Kasumi-1 (cell line): ENCODE results near the gene EFHD1.
"Not testable (repeated sequence)": the region's sequence is repeated elsewhere in the genome, so short reads cannot be mapped to it uniquely, and the experiment has no call there.

Experiments
- DNase-seq, 2 experiments: peaks; one replicate each; lab custom pipeline; 2025; lab: John Stamatoyannopoulos, UW

EFHD1 gene

GRCh38 chr2:232693344-232693743, 59.9 kb downstream of the EFHD1 start:
- DNase-seq, result no peak

DNA sequence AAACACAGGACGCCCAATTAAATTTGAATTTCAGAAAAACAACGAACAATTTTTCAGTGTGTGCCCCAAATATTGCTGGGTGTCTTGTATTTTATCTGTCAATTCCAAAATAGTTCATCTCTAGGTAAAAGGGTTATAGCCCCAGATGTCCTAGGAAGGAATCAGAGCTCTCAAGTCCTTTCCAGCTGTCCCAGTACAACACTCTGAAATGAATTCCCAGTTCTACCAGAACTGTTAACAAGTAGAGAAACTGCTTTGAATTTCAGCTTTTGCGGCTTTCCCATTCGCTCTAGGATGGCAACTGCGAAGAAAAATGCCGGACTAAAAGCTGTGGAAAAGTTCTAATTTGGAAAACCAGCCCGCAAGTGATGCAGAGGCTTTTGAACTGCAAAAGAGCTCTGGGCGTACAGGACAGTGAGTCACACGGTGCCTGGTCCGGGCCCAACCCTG, 63.2 kb downstream of the EFHD1 start:
- no peak for DNase-seq

DNA sequence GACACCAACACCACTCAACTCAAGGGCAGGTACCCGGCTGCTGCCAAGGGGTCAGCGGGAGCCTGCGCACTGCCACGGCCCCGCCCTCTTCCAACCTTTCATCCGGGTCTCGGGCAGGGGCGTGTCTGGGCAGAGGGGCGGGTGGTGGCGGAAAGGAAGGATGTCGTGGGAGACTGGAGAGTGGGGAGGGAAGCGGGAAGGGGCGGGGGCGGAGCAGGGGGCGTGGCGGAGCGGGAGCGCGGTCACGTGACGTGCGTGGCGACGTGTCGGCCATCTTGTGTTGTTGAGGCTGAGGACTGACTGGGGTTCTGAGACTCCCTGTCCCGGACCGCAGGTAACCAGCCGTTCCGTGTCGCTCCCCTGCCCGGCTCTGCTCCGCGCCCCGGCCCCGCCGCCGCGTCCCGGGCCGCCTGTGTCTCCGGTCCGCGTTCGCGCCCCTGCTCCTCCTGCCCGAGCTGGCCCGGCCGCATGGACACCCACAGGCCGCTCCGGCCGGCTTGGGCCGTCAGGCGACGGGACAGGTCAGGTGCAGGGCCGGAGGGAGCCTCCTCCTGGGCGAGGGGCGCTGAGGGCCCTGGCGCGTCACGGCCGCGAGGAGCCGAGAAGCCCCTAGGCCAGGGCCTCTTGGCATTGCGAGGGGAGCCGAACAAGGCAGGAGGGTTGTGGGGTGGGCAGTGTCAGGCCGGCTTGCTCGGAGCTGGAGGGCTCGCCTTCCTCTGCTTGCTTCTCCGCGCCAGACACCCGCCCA, 63.8 kb downstream of the EFHD1 start, which contains the start of gene GIGYF2:
Gene GIGYF2 (plus strand): TSS at position 273 of the 748 bp plus-strand sequence. CDS start 37,867 bp downstream, outside the sequence.
- DNase-seq, result peak; percentile 78 to 85

DNA sequence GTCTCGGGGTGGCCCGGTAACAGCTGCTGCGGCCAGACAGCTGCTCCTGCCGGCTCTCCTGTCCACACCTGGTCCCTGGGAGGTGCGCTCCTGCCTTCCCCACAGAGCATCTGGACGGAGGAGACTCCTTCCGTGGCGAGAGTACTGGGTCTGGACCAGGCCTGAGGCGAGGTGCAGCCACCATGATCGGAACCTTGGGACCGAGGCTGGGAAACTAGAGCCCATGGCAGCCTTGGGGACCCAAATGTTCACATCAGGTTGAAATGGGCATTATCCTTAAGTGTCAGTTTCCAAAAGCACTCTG, 64.4 kb downstream of the EFHD1 start:
- no peak for DNase-seq

DNA sequence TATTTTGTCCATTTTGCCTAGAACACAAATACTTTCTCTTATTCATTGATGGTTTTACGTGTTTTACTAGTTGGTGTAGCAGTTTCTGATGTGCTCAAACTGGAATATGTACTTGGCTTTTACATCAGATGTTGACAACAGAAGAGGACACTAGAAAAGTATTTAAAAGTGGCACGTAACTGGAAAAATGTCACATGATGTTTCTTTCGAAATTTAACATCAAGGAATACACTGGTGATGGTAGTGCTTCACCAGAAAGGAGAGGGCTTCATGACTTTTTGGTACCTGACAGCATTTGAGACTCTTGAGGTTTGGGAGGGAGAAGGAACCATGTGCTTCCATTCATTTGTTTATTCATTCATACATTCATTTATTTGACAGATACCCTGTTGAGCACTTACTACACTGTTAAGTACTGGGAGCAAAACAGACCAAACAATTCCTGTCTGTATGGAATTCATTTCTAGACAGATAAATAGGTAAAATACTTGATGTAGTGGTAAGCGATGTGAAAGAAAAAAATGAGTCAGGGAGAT, 65.2 kb downstream of the EFHD1 start:
- no peak for DNase-seq

GRCh38 chr2:232699110-232699509, 65.7 kb downstream of the EFHD1 start:
- no peak for DNase-seq

- no peak for DNase-seq
Observed at GRCh38 chr2:232700154-232700553, 66.8 kb downstream of the EFHD1 start.

GRCh38 chr2:232707076-232707475, 73.7 kb downstream of the EFHD1 start:
- DNase-seq, result no peak

DNA sequence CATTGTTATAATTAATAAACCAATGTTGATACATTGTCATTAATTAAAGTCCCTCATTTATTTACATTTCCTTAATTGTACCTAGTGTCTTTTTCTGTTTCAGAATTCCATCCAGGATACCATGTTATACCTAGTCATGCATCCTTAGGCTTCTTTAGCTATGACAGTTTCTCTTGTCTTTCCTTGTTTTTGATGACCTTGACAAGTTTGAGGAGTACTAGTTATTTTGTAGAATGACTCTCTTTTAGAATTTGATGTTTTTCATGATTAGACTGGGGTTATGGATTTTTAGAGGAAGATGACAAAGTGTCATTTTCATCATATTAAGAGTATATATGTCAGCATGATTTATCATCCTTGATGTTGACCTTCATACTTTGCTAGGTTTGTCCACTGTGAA, 80.1 kb downstream of the EFHD1 start:
- DNase-seq, result no peak

- DNase-seq, result no peak
Observed at GRCh38 chr2:232714969-232715368, 81.6 kb downstream of the EFHD1 start.

DNA sequence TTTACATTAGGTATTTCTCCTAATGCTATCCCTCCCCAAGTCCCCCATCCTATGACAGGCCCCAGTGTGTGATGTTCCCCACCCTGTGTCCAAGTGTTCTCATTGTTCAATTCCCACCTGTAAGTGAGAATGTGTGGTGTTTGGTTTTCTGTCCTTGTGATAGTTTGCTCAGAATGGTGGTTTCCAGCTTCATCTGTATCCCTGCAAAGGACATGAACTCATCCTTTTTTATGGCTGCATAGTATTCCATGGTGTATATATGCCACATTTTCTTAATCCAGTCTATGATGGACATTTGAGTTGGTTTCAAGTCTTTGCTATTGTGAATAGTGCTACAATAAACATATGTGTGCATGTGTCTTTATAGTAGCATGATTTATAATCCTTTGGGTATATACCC, 86.7 kb downstream of the EFHD1 start:
- not testable (repeated sequence) for DNase-seq

DNA sequence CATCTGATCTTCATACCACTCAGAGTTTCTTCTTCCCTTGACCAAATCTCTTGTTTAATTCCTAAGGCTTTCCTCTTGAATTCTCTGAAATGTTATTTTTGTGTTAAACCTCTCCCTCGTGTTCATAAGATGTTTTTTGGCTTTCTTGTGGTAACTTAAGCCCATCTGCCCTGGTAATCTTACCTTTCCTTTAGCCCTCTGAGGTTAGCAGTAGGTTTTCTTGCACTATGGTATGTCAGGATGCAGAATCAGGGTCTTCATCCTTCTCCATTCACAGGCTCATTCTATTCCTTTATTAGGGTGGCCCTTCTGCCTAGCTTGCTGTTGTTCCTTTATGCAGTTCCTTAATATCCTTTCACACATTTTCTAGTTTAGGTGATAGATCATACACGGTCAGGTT, 87.9 kb downstream of the EFHD1 start:
- no peak for DNase-seq

GRCh38 chr2:232721882-232722281, 88.5 kb downstream of the EFHD1 start:
- DNase-seq, result peak; percentile 1 to 15

DNA sequence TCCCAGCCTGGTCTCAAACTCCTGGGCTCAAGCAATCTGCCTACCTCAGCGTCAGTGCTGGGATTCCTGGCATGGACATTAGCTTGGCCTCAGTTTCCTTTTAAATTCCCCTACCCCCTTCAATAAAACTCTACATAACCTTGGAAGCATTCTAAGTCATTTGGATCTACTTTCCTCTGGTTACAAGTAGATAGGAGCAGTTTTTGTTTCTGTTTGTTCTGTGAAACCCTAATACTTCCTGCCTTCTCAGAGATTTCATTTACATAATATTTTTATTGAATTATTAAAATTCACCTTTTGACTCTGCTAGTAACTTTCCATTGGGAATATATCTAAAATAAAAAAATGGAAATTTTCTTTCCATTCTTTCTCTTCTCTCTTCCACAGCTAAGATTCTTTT, 89.6 kb downstream of the EFHD1 start:
- no peak for DNase-seq

GRCh38 chr2:232728785-232729184, 95.4 kb downstream of the EFHD1 start:
- DNase-seq, result no peak

DNA sequence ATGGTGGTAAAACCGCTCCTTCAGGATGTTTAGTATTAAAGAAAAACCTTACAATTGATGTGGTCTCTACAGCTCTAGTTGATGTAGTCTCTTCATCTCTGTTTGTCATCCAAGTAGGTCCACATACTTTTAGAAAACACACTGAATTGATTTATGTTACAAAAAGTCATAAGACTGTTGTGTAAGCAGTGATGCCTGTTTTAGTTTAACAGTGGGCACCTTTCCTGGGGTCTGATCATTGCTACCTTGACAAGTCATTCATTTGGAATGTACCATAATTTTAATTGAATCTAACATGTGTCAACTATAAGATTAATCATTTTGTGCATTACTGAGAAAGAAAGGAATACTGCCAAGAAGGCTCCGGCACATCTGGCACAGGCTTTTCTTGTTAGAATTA, 98.1 kb downstream of the EFHD1 start:
- no peak for DNase-seq
